Keratinocyte (primary cell): ENCODE data around the gene HEATR3. TPM values are rescaled to one million over a fixed set of nuclear protein-coding genes. Genes with fewer than 3 reads are reported as not detected.

Source experiments
- DNase-seq: peaks from one replicate; pipeline ENCODE4 v3.0.0-alpha.2; 2011; ENCODE audit warnings: low read depth, missing footprints, low spot score
- FAIRE-seq: peaks from 2 replicates; lab custom pipeline; 2011; peaks lifted over from hg19 to GRCh38; lab: Jason Lieb, UNC
- H2AFZ ChIP-seq: 2 replicates; pipeline ENCODE4 v1.6.0; 2012; ENCODE audit warnings: low read length, control low read depth, inconsistent platforms; ENCODE audit not compliant: control insufficient read depth
- H3K27ac ChIP-seq: 2 replicates; pipeline ENCODE4 v1.5.1; 2011; ENCODE audit warnings: low read length; ENCODE audit not compliant: control insufficient read depth, insufficient read depth
- H3K27me3 ChIP-seq: 3 replicates; pipeline ENCODE4 v1.6.0; 2011; ENCODE audit warnings: low read length; ENCODE audit not compliant: control insufficient read depth, insufficient read depth; ENCODE audit errors: extremely low read depth
- H3K36me3 ChIP-seq, 2 experiments: 2 replicates in 1 of 2; 3 replicates in 1 of 2; pipeline ENCODE4 v1.5.1; 2011; ENCODE audit warnings: low read length in 2 of 2, mild to moderate bottlenecking in 1 of 2; ENCODE audit not compliant: control insufficient read depth in 2 of 2, insufficient read depth in 2 of 2; ENCODE audit errors: extremely low read depth in 1 of 2
- H3K4me1 ChIP-seq: 3 replicates; pipeline ENCODE4 v1.5.1; 2011; ENCODE audit warnings: low read length; ENCODE audit not compliant: control insufficient read depth, insufficient read depth; ENCODE audit errors: extremely low read depth
- H3K4me2 ChIP-seq: 3 replicates; pipeline ENCODE4 v1.6.0; 2011; ENCODE audit warnings: low read depth, low read length; ENCODE audit not compliant: control insufficient read depth, insufficient read depth; ENCODE audit errors: extremely low read depth
- H3K4me3 ChIP-seq, 3 experiments: fragments of 200-600 bp in 1 of 3; sonication (generic) in 1 of 3; 2 replicates in 2 of 3; 3 replicates in 1 of 3; pipeline ENCODE4 v1.5.1; 2011 to 2016; ENCODE audit warnings: low read length in 3 of 3, mild to moderate bottlenecking in 3 of 3, control low read depth in 2 of 3, inconsistent platforms in 1 of 3, low read depth in 1 of 3, mixed read lengths in 1 of 3, mixed run types in 1 of 3, moderate library complexity in 1 of 3; ENCODE audit not compliant: control insufficient read depth in 2 of 3, insufficient read depth in 2 of 3; ENCODE audit errors: extremely low read depth in 1 of 3
- H3K79me2 ChIP-seq: 2 replicates; pipeline ENCODE4 v1.6.0; 2012; ENCODE audit warnings: low read length; ENCODE audit not compliant: control insufficient read depth, insufficient read depth
- H3K9ac ChIP-seq: 3 replicates; pipeline ENCODE4 v1.6.0; 2011; ENCODE audit warnings: low read length; ENCODE audit not compliant: control insufficient read depth, insufficient read depth; ENCODE audit errors: extremely low read depth
- H3K9me1 ChIP-seq: 3 replicates; pipeline ENCODE4 v1.6.0; 2011; ENCODE audit warnings: low read length; ENCODE audit not compliant: control insufficient read depth, insufficient read depth; ENCODE audit errors: extremely low read depth
- H3K9me3 ChIP-seq: 2 replicates; pipeline ENCODE4 v1.5.1; 2012; ENCODE audit warnings: low read depth, low read length; ENCODE audit not compliant: control insufficient read depth
- H4K20me1 ChIP-seq: 3 replicates; pipeline ENCODE4 v1.6.0; 2011; ENCODE audit warnings: low read length; ENCODE audit not compliant: control insufficient read depth, insufficient read depth; ENCODE audit errors: extremely low read depth
- EZH2 ChIP-seq: IDR thresholded peaks from one replicate; pipeline ENCODE4 v1.6.1; 2012; ENCODE audit warnings: inconsistent platforms, mild to moderate bottlenecking, low read length, moderate library complexity
- dilution Hi-C: fragments of 300-500 bp; cut with MboI; formaldehyde crosslinking; loops from one replicate; pipeline ENCODE4 v1.7.0; 2020; ENCODE audit warnings: low sequenced_read_pairs; ENCODE audit not compliant: extremely low pct_ligation_motif_present
- polyA plus RNA-seq, 5 experiments: library from polyadenylated mRNA; depleted of rRNA in 3 of 5; stranded (reverse) in 3 of 5; stranded (forward) in 1 of 5; unstranded in 1 of 5; fragments of >200 nt; gene quantifications; 1 replicate in 1 of 5; 2 replicates in 3 of 5; 3 replicates in 1 of 5; pipeline versions ENCODE4 v1.2.1 to v1.2.3, GENCODE V29; 2011 to 2012; ENCODE audit warnings: missing spikeins in 2 of 5, low read depth in 1 of 5, low replicate concordance in 1 of 5
- TF ChIP-seq, protein P1 (sequence below), 3 experiments: IDR thresholded peaks in 1 of 3; conservative IDR thresholded peaks in 1 of 3; optimal IDR thresholded peaks in 1 of 3; 2 replicates in 2 of 3; 3 replicates in 1 of 3; pipeline versions ENCODE3 to v1.5.1; 2011; ENCODE audit warnings: low read length in 3 of 3, mild to moderate bottlenecking in 3 of 3, moderate library complexity in 2 of 3, control low read depth in 1 of 3, inconsistent platforms in 1 of 3; ENCODE audit not compliant: insufficient read depth in 2 of 3; ENCODE audit errors: extremely low read depth in 1 of 3

Gene HEATR3
- polyA plus RNA-seq, 1 donor (not counting 4 experiments of a cell fraction or from before 2014, with no cell fraction given) = 27.2 TPM

DNA sequence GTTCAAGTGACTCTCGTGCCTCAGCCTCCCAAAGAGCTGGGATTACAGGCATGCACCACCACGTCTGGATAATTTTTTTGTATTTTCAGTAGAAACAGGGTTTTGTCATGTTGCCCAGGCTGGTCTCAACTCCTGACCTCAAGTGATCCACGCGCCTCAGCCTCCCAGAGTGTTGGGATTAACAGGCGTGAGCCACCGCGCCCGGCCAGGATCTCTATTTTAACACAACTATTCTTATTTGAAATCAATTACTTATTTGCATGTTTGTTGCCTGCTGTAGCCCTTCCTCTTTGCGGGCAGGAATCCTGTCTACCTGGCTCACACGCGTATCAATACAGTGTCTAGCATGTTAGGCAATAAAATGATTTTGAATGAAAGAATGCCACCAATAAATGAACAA lies 41.6 kb upstream of the HEATR3 start:
- H3K4me3 ChIP-seq = peak overlapping the region in 2 of 3 experiments; percentile 8 to 50
- DNase-seq (no peak), FAIRE-seq (no peak)
- no peak overlapping the region for H3K9ac ChIP-seq
- TF ChIP-seq, protein P1, sequence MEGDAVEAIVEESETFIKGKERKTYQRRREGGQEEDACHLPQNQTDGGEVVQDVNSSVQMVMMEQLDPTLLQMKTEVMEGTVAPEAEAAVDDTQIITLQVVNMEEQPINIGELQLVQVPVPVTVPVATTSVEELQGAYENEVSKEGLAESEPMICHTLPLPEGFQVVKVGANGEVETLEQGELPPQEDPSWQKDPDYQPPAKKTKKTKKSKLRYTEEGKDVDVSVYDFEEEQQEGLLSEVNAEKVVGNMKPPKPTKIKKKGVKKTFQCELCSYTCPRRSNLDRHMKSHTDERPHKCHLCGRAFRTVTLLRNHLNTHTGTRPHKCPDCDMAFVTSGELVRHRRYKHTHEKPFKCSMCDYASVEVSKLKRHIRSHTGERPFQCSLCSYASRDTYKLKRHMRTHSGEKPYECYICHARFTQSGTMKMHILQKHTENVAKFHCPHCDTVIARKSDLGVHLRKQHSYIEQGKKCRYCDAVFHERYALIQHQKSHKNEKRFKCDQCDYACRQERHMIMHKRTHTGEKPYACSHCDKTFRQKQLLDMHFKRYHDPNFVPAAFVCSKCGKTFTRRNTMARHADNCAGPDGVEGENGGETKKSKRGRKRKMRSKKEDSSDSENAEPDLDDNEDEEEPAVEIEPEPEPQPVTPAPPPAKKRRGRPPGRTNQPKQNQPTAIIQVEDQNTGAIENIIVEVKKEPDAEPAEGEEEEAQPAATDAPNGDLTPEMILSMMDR (optimal IDR thresholded peaks at IDR 0.05 in 1 of 3, IDR thresholded peaks at IDR 0.05 in 1 of 3, conservative IDR thresholded peaks at IDR 0.05 in 1 of 3; ENCODE audit: extremely low read depth in 1 of 3, insufficient read depth in 2 of 3, low read length in 3 of 3) = no peak
- no peak for TF ChIP-seq EZH2
- H3K9me3 ChIP-seq = no peaks in the 10 kb centered on the region
- peak overlapping the region; percentile 89 for H2AFZ ChIP-seq
- no peak overlapping the region for H3K27ac ChIP-seq
- dilution Hi-C loops = no loop called here
- peaks cover 0 to 1% of the 10 kb centered on the region in 2 experiments for H3K36me3 ChIP-seq
- peak overlapping the region; percentile 71 for H3K4me2 ChIP-seq
- H3K79me2 ChIP-seq = peaks cover 34% of the 10 kb centered on the region
- no peaks in the 10 kb centered on the region for H3K27me3 ChIP-seq
- H4K20me1 ChIP-seq = no peaks in the 10 kb centered on the region
- no peaks in the 10 kb centered on the region for H3K9me1 ChIP-seq
- H3K4me1 ChIP-seq = peaks cover 8% of the 10 kb centered on the region

DNA sequence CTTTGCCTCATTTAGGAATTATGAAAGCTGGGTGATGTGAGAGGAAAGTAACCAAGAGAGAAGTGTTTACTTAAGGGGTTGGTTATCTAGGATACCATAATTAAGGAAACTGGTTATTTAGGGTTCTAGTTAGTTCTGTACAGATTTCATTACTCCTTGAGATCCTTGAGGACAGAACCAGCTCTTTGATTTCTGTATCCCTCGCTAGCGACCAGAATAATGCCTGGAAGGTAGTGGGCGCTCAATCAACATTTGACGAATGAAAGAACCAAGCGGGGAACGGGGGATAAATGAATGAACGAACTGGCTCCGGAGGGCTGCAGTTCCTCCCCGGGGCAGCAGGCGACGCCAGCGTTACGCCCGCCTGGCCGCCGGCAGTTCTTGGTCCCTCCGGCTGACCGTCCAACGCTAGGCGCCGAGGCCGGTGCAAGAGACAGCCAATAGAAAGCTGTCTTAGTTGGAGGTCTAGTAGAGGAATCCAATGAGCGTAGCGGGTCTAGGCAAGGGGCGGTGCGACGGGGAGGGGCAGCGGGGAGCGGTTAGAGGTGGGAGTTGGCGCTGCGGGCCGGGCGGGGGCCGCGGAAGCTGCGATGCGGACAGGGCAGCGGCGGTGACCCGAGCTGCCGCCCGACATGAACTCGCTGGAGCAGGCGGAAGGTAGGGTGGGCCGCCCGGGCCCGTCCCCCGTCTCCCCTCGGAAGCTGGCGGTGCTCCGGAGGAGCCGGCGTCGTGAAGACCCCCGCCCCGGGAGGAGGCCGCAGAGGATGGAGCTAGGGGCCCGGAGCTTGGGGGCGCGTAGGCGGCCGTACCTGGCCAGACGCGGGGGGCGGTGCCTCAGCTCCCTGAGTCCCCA lies 40.9 kb upstream of the HEATR3 start, which contains the start of gene CNEP1R1:
CNEP1R1 (plus strand) TSS at position 542 of the 853 bp plus-strand sequence; CDS start at position 633, 91 bp downstream.
- dilution Hi-C loops = no loop called here
- Histone ChIP-seq H3K27ac (peak within 1 kb of the TSS; percentile 42), H3K79me2 (peaks cover 37% of the 10 kb centered on the region), H2AFZ (peak within 1 kb of the TSS; percentile 89), H3K9ac (peak within 1 kb of the TSS; percentile 73), H4K20me1 (no peaks in the 10 kb centered on the region), H3K9me1 (no peaks in the 10 kb centered on the region), H3K27me3 (no peaks in the 10 kb centered on the region), H3K4me3 (peak within 1 kb of the TSS; percentile 75 to 93 (median 78)), H3K4me2 (peak within 1 kb of the TSS; percentile 77), H3K4me1 (peaks cover 8% of the 10 kb centered on the region), H3K9me3 (no peaks in the 10 kb centered on the region), H3K36me3 (peaks cover 0 to 5% of the 10 kb centered on the region in 2 experiments)
- peak; percentile 78 for DNase-seq
- TF ChIP-seq EZH2 = no peak
- TF ChIP-seq, protein P1 (optimal IDR thresholded peaks at IDR 0.05 in 1 of 3, IDR thresholded peaks at IDR 0.05 in 1 of 3, conservative IDR thresholded peaks at IDR 0.05 in 1 of 3; ENCODE audit: extremely low read depth in 1 of 3, insufficient read depth in 2 of 3, low read length in 3 of 3) = peak; percentile 98 to 100 (median 99)
- FAIRE-seq = peak; percentile 34
